Measurements from ENCODE around the gene CNKSR3.

CNKSR3 gene

GRCh38 chr6:154463573-154464419 is 46.7 kb downstream of the CNKSR3 start:
- TF ChIP-seq CTCF (IDR thresholded peaks at IDR 0.05; ENCODE audit: extremely low read depth, insufficient read depth, missing control alignments), result no peak
- in situ Hi-C loops (cut with MboI; ENCODE audit: low pct_unique_long_range_greater_than_20kb, low sequenced_read_pairs, unreplicated experiment), result no loop called here
- no peak for DNase-seq (ENCODE audit: low spot score)

GRCh38 chr6:154462425-154462824 is 48.1 kb downstream of the CNKSR3 start:
- in situ Hi-C loops (cut with MboI; ENCODE audit: low pct_unique_long_range_greater_than_20kb, low sequenced_read_pairs, unreplicated experiment), result no loop called here
- no peak for DNase-seq (ENCODE audit: low spot score)
- TF ChIP-seq CTCF (IDR thresholded peaks at IDR 0.05; ENCODE audit: extremely low read depth, insufficient read depth, missing control alignments), result no peak

- DNase-seq (ENCODE audit: low spot score), result no peak
- in situ Hi-C loops (cut with MboI; ENCODE audit: low pct_unique_long_range_greater_than_20kb, low sequenced_read_pairs, unreplicated experiment), result no loop called here
- no peak for TF ChIP-seq CTCF (IDR thresholded peaks at IDR 0.05; ENCODE audit: extremely low read depth, insufficient read depth, missing control alignments)
These were observed 49.1 kb downstream of the CNKSR3 start for GRCh38 chr6:154461348-154461747.

- in situ Hi-C loops (cut with MboI; ENCODE audit: low pct_unique_long_range_greater_than_20kb, low sequenced_read_pairs, unreplicated experiment), result no loop called here
- no peak for TF ChIP-seq CTCF (IDR thresholded peaks at IDR 0.05; ENCODE audit: extremely low read depth, insufficient read depth, missing control alignments)
- DNase-seq (ENCODE audit: low spot score), result no peak
These were observed 50.0 kb downstream of the CNKSR3 start for GRCh38 chr6:154460306-154461071.

- TF ChIP-seq CTCF (IDR thresholded peaks at IDR 0.05; ENCODE audit: extremely low read depth, insufficient read depth, missing control alignments), result no peak
- in situ Hi-C loops (cut with MboI; ENCODE audit: low pct_unique_long_range_greater_than_20kb, low sequenced_read_pairs, unreplicated experiment), result no loop called here
- DNase-seq (ENCODE audit: low spot score), result no peak
These were observed 51.0 kb downstream of the CNKSR3 start for GRCh38 chr6:154459513-154459912.

- in situ Hi-C loops (cut with MboI; ENCODE audit: low pct_unique_long_range_greater_than_20kb, low sequenced_read_pairs, unreplicated experiment), result no loop called here
These were observed 51.7 kb downstream of the CNKSR3 start for GRCh38 chr6:154458565-154459470.

More at GRCh38 chr6:154458565-154459470, 51.7 kb downstream of the CNKSR3 start:
- DNase-seq (ENCODE audit: low spot score), result no peak
- TF ChIP-seq CTCF (IDR thresholded peaks at IDR 0.05; ENCODE audit: extremely low read depth, insufficient read depth, missing control alignments), result no peak

Measured in GM13977 (cell line).